GM19455 (cell line): ENCODE measurements around the gene CFAP161.
"Not testable (repeated sequence)": the region's sequence is repeated elsewhere in the genome, so short reads cannot be mapped to it uniquely, and the experiment has no call there.

Source experiments
- ATAC-seq: cut with Tn5 transposase; IDR thresholded peaks from one replicate; pipeline ENCODE4 v1.9.1; 2021; ENCODE audit not compliant: unreplicated experiment

The CFAP161 gene

GRCh38 chr15:81106560-81106959, 27.5 kb upstream of the CFAP161 start:
- no peak for ATAC-seq

- ATAC-seq, result no peak
Measured at GRCh38 chr15:81107889-81108288, 26.2 kb upstream of the CFAP161 start.

DNA sequence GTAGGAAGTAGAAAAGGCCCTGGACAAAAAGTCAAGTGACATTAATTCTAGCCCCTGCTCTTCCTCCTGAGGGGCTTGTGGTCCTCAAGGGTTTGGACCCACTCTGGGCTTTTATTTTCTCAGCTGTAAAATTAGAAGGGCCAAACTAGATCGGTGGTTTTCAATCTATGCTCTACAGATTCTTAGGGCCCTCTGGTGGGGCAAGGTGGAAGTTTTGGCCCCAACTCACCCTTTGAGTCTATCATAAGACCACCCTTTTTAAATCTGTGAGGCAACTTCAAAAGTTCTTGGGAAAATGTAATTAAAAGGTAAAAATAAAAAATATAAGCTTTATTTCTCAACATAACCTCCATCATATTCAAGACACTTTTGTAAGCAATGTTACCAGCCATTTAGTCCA, 25.6 kb upstream of the CFAP161 start:
- no peak for ATAC-seq

DNA sequence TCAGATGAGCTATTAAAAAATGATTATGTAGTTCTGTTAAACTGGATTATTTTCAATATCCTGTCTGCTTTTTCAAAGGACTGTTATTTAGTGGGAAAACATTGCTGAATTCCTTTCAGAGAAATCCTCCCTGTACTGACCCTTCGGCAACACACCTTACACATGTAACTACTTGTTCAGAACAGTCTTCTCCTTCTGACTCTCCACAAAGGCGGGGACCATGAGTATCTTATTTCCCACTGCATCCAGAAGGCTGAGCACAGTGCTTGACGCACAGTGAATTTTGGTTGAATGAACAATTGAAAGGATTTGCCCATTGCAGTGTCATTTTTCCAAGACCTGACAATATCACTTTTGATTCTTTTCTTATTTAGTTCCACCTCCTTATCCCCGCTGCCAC, 23.1 kb upstream of the CFAP161 start:
- ATAC-seq, result no peak

DNA sequence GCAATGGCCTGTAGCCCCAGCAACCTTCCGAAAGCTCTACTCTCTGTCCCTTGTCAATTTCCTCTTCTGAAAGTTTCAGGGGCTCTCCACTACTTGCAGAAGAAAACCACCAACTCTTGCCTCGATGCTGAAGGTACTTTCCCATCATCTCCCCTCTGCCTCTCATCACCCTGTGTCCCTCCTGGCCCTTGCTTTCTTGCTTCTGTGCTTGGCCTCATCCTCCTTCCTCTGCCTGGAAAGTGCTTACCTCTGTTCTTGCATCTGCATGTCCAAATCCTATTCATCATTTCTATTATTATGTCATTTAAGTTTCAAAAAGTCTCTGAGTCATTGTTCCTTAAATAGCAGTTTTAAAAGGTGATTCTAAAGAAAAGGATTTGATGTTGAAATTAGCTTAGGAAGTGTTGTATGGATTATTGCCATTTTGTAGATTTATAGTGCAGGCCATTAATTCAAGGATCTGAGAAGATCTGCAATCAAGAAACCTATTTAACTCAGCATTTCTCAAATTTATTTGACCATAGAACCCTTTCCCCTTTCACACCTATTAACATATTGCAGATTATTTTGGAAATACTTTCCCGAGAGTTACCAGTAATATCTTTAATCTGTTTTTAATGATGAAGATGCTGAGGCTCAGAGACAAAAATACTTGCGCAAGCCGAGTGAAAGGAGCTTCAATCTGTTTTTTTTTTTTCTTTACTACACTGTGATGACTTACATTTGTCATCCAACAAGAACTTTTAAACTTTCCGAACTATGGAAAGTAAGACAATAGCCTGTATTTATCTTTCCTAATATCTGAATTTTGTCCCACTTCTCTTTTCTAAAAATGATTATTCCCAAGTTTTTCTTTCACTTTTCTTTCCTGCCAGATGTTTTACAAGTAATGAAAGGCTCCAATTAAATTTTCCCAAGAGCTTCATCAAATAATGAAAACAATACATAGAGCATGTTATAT, 22.3 kb upstream of the CFAP161 start:
- peak; percentile 83 for ATAC-seq

DNA sequence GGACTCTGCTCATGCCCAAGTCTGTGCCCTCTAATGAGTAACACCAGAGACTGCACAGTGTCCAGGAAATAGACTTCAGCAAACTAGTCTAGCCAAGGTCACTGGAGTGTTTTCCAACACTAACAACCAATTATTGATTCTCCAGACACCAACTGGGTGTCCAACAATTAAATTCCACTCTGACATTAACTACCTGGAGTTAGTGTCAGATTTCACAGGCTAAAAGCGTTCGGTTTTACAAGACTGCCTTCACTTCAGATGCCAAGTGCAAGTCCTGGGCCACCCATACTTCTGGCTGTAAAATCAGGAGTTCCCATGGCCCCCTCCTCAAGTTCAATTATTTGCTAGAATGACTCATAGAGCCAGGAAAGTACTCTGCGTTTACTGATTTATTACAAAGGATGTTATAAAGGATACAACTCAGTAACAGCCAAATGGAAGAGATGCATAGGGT, 20.8 kb upstream of the CFAP161 start:
- no peak for ATAC-seq

DNA sequence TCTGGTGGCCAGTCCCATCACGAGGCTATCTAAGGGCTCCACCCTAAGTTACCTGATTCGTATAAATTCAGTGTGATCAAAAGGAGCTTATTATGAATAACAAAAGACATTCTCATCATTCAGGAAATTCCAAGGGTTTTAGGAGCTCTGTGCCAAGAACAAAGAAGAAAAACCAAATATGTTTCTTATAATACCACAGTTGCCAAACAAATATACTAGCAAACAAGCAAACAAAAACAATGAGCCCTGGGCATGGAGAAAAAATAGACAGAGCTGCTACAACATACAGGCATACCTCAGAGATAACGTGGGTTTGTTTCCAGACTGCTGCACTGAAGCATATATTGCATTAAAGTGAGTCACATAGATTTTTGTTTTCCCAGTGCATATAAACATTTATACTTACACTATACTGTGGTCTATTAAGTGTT, 20.2 kb upstream of the CFAP161 start:
- ATAC-seq, result no peak

DNA sequence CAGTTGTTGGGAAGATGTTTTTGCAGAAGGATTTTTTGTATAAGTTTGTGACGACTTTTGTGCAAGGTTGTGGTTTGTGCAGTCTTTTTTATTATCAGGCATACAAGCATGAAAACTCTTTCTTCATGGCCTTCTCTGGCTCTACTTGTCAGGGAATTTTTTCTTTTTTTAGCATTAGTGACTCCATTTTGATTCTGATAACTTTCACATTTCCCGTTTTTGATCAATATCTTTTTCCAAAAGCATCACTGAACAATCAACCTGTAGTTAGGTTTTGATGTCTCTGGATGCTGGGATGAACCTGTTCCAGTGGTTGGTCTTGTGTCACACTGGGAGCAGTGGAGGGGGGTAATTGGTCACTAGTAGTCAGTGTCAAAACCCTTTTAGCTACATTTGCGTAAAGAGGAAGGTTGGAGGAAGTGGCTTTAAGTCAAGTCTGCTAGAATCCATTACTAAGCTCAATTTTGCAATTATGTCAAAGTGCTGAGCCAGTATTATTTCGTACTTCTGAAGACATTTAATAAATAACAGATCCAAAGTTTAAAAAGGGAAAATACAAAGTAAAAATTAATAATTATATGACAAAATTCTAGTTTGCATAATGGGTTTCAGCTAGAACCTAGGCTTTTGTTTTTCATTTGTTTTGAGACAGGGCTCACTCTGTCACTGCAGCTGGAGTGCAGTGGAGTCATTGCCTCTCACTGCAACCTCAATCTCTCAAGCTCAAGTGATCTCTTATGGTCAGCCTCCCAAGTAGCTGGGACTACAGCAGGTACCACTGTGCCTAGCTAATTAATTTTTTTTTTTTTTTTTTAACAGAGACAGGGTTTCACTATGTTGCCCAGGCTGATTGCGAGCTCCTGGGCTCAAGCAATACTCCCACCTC, 18.8 kb upstream of the CFAP161 start:
- ATAC-seq, result no peak

DNA sequence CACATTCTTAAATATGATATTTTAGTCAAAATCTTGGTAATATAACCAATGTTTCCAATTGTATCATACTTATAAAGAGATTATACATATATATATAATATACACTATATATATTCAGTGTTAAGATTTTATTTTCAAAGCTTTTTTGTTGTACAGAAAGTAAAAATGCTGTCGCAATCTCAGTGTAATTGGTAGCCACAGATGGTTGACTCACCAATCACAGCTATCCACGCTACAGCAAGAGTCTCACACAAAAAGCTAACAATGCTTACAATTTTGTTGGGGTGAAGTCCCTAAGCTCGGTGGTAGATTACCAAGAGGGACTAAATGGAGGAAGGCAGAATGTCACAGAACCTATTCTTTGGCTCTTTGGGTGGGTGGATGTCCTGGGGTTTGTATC, 16.9 kb upstream of the CFAP161 start:
- no peak for ATAC-seq

GRCh38 chr15:81117581-81117980, 16.5 kb upstream of the CFAP161 start:
- no peak for ATAC-seq

GRCh38 chr15:81118361-81118760, 15.7 kb upstream of the CFAP161 start:
- ATAC-seq, result no peak

DNA sequence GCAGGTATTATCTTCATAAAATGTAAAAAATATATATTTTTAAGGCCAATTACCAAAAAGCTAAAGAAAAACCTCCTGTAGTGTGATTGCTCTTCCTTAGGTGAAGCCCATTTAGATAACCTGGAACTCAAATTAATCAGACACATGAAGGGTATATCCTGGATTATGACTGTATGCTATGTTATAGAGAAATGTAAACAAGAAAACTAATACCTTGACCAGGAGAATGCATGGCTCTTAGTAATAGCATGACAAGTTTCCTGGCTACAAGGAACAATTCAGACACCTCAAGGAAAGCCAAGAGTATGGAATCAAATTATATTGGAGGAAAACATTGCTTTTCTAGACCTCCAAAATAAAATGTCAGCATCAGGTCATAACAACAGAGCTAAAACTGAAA, 14.0 kb upstream of the CFAP161 start:
- no peak for ATAC-seq

DNA sequence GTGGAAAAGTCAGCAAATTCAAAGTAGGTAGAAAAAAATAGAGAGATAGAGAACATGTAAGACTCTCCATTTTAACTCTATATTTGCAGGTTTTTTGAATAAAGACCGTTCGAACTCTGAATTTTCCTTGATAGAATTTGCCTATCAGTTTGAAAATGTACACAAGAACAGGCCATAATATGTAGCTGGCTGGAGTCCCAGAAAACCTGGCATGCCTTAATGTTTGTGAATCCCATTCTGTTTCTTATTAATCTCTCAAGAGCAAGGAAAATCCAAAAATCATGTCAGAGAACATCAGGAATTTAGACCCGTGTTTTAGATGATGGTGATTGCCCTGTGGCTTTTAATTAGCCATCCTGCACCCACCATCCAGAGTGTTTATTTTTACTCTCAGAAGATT, 7.2 kb upstream of the CFAP161 start:
- ATAC-seq, result no peak

- ATAC-seq, result not testable (repeated sequence)
Measured at GRCh38 chr15:81141478-81141877, 7.4 kb downstream of the CFAP161 start.

- no peak for ATAC-seq
Measured at GRCh38 chr15:81146006-81146405, 11.9 kb downstream of the CFAP161 start.

DNA sequence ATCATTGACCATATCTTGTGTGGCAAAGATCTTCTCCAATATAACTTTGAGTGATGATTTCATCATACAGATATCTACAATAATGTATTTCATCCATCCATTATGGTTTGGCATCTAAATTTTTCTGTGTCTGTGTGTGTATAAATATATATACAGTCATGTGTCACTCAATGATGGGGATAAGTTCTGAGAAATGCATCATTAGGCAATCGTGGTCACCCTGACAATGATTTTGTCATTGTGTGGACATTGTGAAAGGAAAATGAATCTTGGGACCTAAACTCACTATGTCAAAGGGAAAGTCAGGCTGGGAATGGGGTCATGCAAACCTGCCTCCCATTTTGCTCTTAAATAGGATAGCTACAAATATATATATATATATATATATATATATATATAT, 12.4 kb downstream of the CFAP161 start:
- ATAC-seq, result no peak

GRCh38 chr15:81151389-81151788, 17.3 kb downstream of the CFAP161 start:
- no peak for ATAC-seq

- ATAC-seq, result no peak
Measured at GRCh38 chr15:81152339-81152738, 18.3 kb downstream of the CFAP161 start.

DNA sequence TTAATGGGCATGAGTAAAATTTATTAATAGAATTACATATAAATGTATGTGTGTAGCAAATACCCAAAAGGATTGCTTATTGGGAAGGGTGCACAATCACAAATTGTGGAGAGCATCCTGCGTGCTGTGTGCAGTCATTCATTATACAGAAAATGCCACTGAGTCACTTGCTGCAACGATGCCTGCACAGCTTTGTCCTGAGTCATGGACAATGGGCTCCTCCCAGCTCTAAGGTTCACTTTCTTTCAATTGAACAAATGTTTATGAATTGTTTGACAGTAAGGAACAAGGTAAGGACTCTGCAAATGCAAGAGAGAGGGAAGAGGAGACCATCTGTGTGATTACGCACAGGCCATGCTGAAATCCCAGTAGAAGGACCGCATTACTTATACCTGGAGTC, 18.7 kb downstream of the CFAP161 start:
- no peak for ATAC-seq

DNA sequence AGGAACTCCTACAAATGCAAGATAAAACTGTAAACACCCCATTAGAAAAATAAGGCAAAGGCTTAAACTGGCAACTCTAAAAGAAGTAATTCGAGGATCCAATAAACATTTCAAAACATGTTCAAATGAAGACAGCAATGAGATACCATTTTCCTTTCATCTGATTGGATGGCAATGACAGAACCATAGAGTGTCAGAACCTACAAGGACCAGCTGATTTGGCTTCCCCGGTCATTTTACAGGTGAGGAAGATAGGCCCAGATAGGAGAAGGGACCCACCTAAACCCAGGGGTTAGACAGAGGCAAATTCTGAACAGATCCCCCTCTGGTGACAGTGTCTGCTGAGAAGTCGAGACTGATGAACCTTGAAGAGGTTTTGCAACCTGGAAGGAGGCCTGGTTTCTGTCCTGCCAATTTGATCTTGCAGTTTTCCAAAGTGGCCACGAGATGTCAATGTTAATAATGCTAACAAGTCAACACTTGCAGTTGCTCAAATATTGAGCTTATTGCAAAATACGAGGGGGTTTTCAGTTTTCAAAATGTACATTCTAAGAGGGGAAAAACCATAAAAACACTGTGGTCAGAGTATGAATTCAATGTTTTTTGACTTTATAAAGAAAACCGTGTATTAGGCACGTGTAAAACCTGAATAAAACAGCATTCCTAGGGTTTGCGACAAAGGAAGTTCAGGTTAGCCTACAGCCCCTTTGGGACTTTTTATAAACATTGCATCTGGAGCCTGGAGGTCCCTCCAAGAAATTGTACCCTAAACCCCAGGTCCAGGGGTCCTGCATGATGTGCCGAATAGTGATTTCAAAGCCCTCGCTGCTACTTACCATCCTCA, 21.5 kb downstream of the CFAP161 start:
- ATAC-seq, result no peak

DNA sequence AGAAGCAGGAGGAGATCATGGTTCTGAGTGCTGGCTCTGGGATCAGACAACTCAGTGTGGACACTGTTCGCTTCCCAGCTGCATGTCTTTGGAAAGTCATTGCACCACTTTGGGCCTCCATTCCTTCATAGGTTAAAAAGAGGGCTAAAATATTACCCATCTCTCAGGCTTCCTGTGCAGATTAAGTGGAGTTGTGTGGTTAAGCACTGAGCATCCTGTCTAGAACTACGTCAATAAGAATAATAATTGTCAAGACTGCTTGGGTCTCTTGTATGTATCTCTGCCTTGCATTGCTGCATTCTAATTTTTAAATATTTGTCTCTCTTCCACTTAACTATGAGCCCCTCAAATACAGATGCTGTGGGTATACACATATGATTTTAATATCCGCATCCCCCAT, 22.3 kb downstream of the CFAP161 start:
- ATAC-seq, result no peak
